Measurements from ENCODE around the gene MCC.

The MCC gene

DNA sequence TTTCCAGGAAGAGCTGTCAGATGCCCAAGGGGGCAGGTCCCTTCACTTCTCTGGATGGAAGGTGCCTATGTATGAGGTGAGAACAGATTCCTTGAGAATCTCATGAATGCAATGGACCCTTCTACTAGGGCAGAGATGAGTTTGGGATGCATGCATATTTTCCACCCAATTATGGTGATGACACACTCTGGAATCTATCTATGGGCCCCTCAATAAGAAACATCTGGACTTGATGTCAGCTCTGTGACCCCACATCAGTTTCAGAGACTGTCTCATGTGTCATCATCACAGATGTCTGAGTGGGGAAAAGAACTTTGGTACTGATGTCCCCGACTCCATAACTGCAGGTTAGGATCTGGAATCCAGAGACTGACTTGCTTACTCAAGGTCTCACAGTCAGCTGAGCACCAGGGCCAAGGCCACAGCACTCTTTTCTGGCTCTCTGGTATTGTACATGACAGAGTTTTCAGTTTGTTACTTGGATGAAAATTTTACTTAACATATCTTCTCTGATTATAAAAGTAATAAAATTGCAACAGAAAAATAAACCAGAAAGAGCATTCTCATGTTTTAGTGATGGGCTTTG lies 334.6 kb downstream of the MCC start:
- no peak for DNase-seq (ENCODE audit: low read depth in 4 of 4, low spot score in 1 of 4)

- DNase-seq (ENCODE audit: low read depth in 4 of 4, low spot score in 1 of 4): no peak
These were observed 335.9 kb downstream of the MCC start for GRCh38 chr5:113152380-113152740.

GRCh38 chr5:113151641-113152379 lies 336.4 kb downstream of the MCC start:
- DNase-seq (ENCODE audit: low read depth in 4 of 4, low spot score in 1 of 4): no peak

DNA sequence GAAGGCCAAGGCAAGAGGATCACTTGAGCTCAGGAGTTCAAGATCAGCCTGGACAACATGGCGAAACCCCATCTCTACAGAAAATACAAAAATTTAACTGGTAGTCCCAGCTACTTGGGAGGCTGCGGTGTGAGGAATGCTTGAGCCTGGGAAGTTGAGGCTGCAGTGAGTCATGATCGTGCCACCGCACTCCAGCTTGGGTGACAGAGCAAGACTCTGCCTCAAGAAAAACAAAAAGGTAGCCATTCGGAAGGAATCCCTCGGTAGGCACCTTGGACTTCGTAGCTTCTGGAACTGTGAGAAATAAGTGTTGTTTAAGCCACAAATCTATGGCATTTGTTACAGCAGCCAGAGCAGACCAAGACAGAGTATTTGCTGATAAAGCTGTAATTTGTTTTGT lies 337.4 kb downstream of the MCC start:
- no peak for DNase-seq (ENCODE audit: low read depth in 4 of 4, low spot score in 1 of 4)

GRCh38 chr5:113150221-113150620 lies 338.0 kb downstream of the MCC start:
- DNase-seq (ENCODE audit: low read depth in 4 of 4, low spot score in 1 of 4): no peak

DNA sequence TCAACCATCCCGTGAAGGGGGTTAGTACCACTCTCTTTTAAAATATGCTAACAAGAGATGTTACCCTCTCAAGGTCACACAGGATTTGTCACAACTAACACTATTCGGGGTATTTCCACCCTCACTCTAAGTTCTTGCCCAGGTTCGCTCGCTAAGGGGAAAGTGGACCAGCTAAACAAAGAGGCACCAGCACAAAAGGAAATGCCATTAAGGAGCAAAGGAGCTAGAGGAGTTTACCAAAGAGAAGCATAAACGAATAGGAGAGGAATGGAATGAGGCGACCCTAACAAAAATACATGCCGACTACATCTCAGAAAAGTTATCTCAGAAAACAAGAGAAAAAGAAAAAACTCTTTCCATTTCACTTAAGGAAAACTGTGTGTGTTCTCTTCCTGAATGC lies 340.7 kb downstream of the MCC start:
- no peak for DNase-seq (ENCODE audit: low read depth in 4 of 4, low spot score in 1 of 4)

GRCh38 chr5:113147101-113147508 lies 341.1 kb downstream of the MCC start:
- DNase-seq (ENCODE audit: low read depth in 4 of 4, low spot score in 1 of 4): no peak

GRCh38 chr5:113145757-113146387 lies 342.4 kb downstream of the MCC start:
- DNase-seq (ENCODE audit: low read depth in 4 of 4, low spot score in 1 of 4): no peak

- no peak for DNase-seq (ENCODE audit: low read depth in 4 of 4, low spot score in 1 of 4)
These were observed 346.1 kb downstream of the MCC start for GRCh38 chr5:113142186-113142585.

DNA sequence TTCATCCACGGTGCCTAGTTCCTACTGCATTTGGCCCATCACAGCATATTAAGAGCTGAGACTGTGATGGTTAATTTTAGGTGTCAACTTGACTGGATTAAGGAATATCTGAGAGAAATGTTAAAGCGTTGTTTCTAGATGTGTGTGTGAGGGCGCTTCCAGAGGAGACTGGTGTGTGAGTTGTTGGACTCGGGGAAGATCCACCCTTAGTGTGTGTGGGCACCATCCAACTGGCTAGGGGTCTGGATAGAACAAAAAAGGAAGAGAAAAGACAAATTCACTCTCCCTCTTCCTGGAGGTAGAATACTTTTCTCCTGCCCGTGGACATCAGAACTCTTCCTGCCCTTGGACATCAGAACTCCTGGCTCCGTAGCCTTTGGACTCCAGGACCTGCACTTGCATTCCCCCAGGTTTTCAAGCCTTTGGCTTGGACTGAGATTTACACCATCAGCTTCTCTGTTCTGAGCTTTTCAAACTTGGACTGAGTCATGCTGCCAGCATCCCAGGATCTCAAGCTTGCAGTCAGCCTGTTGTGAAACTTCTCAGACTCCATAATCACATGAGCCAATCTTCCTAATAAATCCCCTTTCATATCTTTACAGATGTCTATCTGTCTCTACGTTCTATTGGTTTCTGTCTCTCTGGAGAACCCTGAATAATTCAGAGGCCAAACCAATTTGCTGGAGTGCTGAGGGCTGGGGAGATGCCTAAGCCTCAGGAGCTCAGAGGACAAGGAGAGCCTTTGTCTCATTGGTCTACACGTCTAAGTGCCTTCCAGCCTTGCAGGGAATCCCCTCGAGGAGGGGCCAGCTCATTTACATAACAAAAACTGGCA lies 347.2 kb downstream of the MCC start:
- no peak for DNase-seq (ENCODE audit: low read depth in 4 of 4, low spot score in 1 of 4)

DNA sequence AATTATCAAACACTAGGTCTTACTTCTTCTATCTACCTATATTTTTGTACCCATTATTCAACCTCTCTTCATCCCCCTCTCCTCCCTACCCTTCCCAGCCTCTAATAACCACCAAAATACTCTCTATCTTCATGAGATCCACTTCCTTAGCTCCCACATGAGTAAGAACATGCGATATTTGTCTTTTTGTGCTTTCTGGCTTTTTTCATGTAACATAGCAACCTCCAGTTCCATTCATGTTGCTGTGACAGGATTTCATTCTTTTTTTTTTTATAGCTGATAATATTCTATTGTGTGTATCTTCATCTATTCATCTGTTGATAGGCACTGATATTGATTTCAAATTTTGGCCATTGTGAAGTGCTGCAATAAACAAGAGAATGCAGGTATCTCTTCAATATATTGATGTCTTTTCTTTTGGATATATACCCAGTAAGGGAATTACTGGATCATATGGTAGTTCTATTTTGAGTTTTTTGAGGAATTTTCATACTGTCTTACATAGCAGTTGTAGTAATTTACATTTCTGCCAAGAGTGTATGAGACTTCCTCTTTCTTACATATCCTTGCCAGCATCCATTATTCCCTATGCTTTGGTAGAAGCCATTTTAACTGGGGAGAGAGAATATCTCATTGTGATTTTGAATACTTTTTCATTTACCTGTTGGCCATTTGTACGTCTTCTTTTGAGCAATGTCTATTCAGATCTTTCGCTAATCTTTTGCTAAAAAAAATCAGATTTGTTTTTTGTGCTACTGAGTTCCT lies 354.9 kb downstream of the MCC start:
- no peak for DNase-seq (ENCODE audit: low read depth in 4 of 4, low spot score in 1 of 4)

DNA sequence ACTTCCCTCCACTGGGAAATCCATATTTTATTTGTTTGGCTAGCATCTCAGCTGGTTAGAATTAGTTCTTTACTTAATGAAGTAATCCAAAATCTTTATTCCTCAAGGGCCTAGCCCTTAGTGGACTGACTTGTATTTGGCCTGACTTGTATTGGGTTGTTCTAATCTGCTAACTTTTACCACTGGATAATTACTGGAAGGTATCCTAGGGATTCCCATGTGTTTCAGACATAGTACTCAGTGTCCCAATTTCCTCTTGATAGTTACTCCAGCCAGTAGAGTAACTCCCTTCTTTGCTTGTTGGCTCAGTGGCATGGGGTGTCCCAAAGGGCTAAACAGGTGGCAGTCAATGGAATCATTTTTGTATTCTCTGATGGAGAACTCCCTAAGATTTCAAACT lies 355.7 kb downstream of the MCC start:
- DNase-seq (ENCODE audit: low read depth in 4 of 4, low spot score in 1 of 4): no peak

DNA sequence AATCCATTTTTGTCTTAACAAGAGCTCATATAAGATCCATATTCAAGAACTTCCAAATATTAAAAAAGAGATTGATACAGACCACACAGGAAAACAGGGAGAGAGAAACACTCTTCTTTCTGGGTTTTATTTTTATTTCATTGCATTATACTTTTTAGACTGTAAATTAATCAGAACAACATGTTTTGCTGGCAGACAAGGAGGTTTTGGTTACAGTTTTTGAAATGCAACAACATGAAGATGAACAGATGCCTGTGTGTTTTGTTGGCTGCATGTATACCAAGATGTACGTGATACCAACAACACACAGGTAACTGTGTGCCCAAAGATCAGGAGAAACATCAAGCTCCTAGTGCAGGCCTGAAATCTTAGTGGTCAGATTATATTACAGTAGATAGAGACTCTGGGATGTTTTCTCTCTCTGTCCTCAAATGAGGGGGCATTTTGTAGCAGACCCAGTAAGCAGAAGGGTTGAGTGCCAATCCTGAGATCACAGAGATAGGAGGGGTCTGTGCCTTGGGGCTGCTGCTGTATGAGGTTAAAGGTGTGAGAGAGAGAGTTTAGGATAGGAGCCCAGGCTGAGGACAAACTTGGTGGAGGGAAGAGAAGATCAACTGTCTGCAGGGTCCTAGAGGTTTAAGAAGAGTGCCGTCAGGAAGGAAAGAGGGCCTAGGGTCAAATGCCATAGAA lies 359.5 kb downstream of the MCC start:
- no peak for DNase-seq (ENCODE audit: low read depth in 4 of 4, low spot score in 1 of 4)

- DNase-seq (ENCODE audit: low read depth in 4 of 4, low spot score in 1 of 4): no peak
These were observed 360.2 kb downstream of the MCC start for GRCh38 chr5:113128082-113128481.

DNA sequence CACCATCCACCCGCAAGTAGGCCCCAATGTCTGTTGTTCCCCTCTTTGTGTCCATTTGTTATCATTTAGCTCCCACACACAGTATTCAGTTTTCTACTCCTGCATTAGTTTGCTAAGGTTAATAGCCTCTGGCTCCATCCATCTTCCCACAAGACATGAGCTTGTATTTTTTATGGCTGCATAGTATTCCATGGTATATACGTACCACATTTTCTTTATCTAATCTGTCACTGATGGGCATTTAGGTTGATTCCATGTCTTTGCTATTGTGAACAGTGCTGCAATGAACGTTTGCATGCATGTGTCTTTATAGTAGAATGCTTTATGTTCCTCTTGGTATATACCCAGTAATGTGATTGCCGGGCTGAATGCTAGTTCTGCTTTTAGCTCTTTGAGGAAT lies 361.2 kb downstream of the MCC start:
- no peak for DNase-seq (ENCODE audit: low read depth in 4 of 4, low spot score in 1 of 4)

- DNase-seq (ENCODE audit: low read depth in 4 of 4, low spot score in 1 of 4): no peak
These were observed 362.9 kb downstream of the MCC start for GRCh38 chr5:113125371-113125770.

DNA sequence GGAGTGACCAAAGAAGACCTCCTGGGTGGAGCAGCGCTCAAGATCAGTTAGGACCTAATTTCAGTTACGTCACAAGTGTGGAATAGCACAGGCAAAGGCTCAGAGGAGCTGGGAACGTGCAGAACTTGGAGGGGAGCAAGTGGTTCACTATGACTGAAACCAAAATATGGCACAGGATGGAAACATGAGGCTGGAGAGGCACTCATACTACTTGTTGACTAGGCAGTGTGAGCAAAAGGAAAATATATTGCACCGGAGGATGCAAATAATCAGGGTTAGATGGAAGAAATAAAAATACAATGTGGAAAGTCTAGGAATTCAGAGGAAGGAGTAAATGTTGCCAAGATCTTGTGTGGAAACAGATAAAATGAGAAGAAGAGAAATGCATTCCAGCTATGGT lies 363.3 kb downstream of the MCC start:
- DNase-seq (ENCODE audit: low read depth in 4 of 4, low spot score in 1 of 4): no peak

DNA sequence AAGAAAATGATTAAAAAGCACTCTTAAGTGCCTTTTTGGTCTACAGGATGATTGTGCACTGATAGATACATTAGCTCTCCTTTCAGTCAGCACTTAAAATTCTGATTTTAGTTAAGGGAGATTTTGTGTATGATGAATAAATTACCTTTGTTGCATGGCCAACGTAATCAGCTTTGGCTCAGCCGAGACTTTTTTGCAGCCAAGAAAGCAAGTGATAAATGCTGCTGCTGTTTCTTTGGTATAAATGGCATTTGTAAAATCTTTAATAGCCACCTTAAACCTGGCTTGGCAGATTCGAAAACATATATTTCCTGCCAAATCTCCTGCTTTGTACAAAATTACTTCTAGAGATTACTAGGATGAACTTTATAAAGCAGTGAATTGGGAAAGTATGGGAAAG lies 364.0 kb downstream of the MCC start:
- no peak for DNase-seq (ENCODE audit: low read depth in 4 of 4, low spot score in 1 of 4)

- DNase-seq (ENCODE audit: low read depth in 4 of 4, low spot score in 1 of 4): no peak
These were observed 364.6 kb downstream of the MCC start for GRCh38 chr5:113123618-113124017.

DNA sequence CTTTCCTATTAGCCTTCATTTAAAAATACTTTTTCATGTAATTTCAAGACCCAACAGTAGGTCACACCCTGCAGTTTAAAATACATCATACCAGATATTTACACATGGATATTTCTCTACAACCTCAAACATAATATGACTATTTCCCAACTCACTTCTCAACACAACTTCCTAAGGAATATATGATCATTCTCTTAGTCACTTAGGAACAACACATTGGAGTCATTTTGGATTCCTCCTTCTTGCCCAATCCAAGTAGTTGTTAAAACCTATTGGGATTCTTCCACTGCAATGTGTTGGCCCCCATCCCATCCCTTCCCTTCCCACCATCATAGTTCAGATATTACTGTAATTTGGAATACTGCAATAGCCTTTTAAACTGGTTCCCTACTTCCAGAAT lies 366.2 kb downstream of the MCC start:
- no peak for DNase-seq (ENCODE audit: low read depth in 4 of 4, low spot score in 1 of 4)
